HG03025 (cell line): ENCODE results near the gene SAMD5.

Source experiments
- ATAC-seq: cut with Tn5 transposase; IDR thresholded peaks from one replicate; pipeline ENCODE4 v1.9.1; 2021; ENCODE audit warnings: mild to moderate bottlenecking, moderate library complexity; ENCODE audit not compliant: unreplicated experiment, low FRiP score

Gene SAMD5

GRCh38 chr6:147508042-147508865, at the start of gene SAMD5:
SAMD5 (plus strand) TSS chr6:147508690; CDS start chr6:147508929, 239 bp downstream.
- no peak for ATAC-seq

GRCh38 chr6:147459780-147460179, 48.7 kb upstream of the SAMD5 start:
- ATAC-seq = no peak

DNA sequence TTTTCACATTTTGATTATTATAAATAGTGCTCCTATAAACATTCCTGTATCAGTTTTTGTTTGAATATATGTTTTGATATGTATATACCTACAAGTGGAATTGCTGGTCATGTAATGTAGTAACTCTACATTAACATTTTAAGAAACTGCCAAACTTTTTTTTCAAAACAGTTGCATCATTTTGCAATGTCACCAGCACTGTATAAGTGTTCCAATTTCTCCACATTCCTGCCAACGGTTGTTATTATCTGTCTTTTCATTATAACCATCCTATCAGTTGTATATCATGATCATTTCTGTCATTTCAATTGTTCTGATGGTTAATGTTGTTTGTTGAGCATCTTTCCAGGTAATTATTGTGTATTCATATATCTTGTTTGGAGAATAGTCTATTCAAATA, 44.8 kb upstream of the SAMD5 start:
- no peak for ATAC-seq

DNA sequence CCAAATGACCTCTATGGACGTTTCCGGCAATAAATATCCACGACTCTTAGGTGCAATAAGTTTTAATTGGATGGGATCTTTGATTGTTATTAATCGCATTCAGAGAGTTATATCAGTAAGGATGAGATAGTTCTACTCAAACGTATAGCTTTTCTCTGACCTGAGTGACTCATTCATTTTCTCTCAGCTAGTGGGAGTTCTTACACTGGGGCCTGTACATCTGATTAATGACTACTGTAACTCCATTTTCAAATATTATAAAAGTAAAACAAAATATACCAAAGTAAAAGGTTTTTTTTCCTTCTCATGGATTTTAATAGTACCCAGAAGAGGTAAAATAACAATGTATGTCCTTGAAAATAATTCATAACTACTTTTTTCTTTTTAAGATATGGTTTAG, 41.1 kb upstream of the SAMD5 start:
- ATAC-seq = no peak

DNA sequence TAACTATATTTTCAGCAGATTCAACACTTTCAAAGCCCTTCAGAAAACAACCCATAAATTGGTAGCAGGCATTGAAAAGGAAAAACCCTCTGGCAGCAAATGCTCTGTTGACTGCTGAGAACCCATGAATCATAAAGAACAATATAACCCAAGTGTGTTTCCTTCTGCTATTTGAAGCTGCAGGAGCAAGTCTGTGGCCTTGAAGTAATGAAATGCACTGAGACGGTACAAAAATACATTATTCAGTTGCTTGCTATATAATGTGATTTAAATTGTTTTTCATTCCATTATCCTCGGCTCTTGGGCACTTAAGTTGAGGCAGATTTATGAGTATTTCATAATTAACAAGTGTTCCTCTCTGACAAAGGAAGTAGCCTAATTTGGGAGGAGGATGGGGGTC, 40.6 kb upstream of the SAMD5 start:
- no peak for ATAC-seq

- no peak for ATAC-seq
Measured at GRCh38 chr6:147468634-147469033, 39.9 kb upstream of the SAMD5 start.

DNA sequence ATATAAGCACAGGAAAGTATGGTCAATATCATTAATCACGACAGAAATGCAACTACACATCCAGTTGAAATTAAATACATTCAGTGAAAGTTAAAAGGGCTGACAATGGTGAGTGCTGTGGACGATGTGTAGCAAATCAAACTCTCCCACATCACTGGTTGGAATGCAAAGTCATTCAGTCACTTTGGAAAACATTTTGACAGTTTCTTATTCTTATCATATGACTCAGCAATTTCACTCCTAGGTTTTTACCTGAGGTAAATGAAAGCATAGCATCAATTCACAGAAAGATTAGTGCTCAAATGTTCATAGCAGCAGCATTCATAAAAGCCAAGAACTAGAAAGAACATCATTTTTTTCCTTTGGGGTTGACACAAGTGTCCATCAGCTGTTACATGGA, 28.6 kb upstream of the SAMD5 start:
- no peak for ATAC-seq

GRCh38 chr6:147486683-147487082, 21.8 kb upstream of the SAMD5 start:
- ATAC-seq = no peak

DNA sequence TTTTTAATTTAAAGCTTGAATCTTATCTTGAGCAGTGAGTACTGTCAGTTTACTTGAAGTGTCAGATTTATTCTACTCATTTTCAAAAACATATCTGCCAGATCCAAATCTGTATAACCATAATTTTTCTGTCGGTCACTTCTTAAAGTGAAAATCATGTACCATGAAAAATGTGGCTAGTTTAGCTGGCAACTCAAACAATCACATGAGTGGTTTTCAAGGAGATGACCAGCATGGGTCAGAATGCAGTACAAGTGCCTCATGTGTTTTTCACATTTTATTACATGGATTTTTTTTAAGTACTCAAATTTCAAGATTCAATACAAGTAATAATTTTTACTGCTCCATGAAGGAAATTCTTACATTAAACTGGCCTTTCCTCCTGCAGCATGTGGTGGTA, 11.0 kb upstream of the SAMD5 start:
- no peak for ATAC-seq

GRCh38 chr6:147503587-147503986, 4.9 kb upstream of the SAMD5 start:
- no peak for ATAC-seq

DNA sequence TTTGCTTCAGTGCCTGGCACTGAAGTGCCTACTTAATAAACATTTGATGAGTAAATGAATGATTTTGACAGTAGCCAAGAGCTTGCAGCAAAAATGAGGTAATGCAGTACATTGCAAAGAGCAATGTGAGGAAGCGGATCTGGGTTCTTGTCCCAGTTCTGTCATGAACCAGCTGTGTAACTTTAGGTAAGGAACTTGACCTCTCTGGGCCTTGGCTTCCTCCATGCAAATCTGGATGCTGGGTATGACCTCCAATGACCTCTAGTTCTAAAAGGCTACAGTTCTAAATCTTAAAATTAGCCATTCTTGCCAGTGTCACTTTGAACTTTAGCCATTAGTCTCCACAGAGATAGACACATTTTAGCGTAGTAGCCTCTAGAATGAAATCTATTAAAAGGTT, 3.6 kb upstream of the SAMD5 start:
- no peak for ATAC-seq

DNA sequence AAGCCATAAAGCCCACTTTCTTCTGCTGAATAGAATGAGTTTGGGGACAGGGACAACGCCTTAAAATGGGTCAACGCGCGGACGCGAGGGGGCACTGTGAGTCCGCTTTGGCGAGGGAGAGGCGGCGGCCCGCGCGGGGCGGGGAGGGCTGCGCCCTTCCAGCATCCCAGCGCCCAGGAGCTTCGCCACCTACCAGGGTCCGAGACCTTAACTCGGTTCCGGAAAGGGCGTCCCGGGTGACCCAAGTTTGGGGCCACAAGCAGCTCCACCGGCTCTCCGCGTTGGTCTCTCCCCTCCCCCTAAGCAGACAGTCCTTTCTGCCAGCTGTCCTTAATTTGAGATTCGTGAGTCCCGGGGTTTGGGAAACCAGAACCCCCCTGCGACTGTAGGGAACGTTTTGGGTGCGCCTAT, 1.8 kb upstream of the SAMD5 start:
- ATAC-seq = no peak

DNA sequence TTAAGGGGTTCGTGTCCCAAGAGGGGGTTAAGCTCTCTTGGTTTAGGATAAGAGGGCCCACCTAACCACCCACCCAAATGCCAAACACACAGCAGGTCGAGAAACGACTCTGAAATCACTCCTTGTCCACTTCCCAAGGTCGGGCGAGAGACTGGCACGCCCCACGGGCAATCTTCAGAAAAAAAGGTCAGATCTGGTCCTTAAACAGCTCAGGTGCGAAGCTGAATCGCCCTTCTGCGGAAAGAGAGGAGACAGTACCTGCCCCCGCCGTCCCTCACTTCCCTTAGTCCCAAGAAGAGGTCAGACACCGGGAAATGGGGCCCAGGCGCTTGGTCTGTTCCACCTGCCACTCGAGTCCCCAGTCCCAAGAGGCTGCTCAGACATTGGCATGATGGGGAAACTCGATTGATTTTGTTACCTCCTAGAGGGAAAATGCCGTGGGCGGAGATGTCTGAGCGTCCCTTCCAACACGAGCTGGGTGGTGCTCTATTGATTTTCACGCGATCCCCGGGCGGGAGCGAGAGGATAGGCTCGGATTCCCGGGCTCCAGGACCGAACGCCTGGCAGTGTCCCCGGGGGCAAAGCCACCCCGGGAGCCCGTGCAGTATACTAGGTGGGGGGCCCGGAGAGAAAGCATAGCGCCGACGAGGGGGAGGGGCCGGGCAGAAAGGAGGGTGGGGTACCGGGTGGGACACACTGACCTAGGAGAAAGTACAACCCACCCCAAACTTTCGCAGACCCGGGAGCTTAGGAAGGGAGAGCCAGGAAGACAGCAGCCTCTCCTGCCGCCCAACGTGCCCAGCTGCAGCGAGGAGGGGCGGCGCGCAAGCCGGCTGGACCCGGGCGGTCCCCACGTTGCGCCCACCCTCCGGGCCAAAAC, 1.1 kb upstream of the SAMD5 start:
- no peak for ATAC-seq

DNA sequence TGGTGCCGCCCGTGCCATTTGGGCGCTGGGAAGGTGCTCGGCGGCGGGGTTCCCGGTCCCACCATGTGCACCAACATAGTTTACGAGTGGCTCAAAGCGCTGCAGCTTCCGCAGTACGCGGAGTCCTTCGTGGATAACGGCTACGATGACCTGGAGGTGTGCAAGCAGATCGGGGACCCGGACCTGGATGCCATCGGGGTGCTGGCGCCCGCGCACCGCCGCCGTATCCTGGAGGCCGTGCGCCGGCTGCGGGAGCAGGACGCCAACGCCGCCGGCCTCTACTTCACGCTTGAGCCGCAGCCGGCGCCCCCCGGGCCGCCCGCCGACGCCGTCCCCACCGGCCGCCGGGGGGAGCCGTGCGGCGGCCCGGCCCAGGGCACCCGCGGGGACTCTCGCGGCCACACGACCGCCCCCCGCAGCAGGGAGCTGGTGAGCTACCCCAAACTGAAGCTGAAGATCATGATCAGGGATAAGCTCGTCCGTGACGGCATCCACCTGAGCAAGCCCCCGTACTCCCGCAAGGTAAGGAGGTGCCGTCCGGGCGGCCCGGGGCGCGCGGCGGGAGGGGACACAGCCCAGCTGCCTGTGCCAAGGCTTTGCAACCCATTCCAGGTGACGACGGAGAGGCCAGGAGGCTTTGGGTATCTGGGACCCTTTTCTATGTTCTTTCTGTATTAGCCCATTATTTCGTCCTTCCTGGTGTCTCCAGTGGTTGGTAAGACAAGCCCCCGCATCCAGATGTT, 547 bp downstream of the SAMD5 start:
- ATAC-seq = no peak

GRCh38 chr6:147509891-147510290, 1.4 kb downstream of the SAMD5 start:
- ATAC-seq = no peak

GRCh38 chr6:147510929-147511590, 2.6 kb downstream of the SAMD5 start:
- no peak for ATAC-seq

GRCh38 chr6:147514831-147515230, 6.3 kb downstream of the SAMD5 start:
- no peak for ATAC-seq

DNA sequence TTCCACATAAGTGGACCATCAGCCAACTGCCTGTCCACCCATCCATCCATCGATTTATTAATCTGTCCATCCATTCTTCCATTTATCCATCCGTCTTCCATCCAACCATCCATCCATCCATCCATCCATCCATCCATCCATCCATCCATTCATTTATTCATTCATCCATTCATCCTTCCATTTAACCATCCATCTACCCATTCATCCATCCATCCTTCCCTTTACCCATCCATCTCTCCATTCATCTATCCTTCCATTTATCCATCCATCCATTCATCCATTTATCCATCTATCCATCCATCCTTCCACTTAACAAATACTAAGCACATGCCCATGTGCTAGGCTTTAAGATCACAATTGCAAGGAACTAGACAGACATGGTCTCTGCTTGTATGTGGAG, 6.8 kb downstream of the SAMD5 start:
- no peak for ATAC-seq

DNA sequence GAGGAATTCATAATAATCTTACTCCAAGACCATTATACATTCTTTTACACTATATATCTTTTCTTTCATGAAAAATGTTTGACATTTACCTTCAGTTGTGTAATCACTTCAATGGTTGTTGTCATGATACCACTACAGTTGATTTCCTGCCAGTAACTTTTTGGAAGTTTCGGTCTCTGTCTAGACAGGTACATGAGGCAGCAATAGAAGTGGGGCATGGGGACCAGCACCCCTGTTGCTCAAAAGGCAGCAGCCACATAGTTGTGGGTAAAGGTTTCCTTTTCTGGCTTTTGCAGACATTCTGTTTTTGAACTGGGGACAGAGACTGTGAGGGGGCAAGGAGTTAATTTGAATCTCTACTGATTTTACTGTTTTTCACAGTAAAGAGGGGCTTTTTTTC, 14.1 kb downstream of the SAMD5 start:
- ATAC-seq = no peak

DNA sequence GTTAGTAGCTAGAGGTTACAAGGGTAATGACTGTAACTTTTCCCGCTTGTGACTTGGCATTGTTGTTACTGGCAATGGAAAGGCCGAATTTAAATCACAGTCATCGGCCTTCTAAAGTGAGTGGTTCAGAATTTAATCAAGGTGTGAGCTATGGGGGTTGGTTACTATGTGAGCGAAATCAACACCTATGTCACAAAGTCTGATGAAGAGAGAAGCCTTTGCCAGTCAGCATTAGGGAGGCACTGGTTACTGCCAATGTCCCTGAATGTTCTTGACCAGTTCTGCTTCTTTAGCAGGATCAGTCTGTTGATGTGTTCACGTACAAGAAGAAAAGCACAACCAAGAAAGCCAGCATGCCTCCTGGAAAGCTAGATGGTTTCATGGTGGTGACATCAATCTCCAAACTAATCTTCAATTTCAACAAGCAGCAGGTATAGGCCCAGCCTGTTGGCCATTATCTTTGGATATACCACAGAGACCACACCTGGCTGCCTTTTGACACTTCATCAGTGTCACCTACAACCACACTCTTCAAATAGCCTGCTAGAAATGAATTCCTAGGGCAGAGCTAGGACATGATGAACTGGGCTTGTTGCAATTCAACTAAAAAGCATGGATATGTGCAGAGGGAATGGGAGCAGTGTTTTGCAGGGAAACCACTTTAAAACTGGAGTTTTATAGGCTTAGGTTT, 17.2 kb downstream of the SAMD5 start:
- no peak for ATAC-seq
